H9 (cell line): Measurements from ENCODE around the gene NTRK2. TPM values are rescaled to one million over a fixed set of nuclear protein-coding genes. Genes with fewer than 3 reads are reported as not detected.

ENCODE experiments used
- DNase-seq: peaks from one replicate; pipeline ENCODE4 v3.0.0-alpha.2; 2017
- H2AFZ ChIP-seq: one replicate; pipeline ENCODE4 v1.6.1; 2013; ENCODE audit warnings: mild to moderate bottlenecking, low read length, control low read depth, moderate library complexity
- H2AK5ac ChIP-seq: 2 replicates; pipeline ENCODE4 v1.6.1; 2013; ENCODE audit warnings: low read length, control low read depth, mixed read lengths; ENCODE audit not compliant: insufficient read length
- H2BK120ac ChIP-seq: one replicate; pipeline ENCODE4 v1.6.1; 2013; ENCODE audit warnings: low read depth, mild to moderate bottlenecking, low read length, control low read depth, inconsistent platforms; ENCODE audit not compliant: poor library complexity, severe bottlenecking
- H2BK12ac ChIP-seq: 2 replicates; pipeline ENCODE4 v1.6.1; 2013; ENCODE audit warnings: low read length, control low read depth, mixed read lengths, low read depth; ENCODE audit not compliant: insufficient read length
- H2BK15ac ChIP-seq: 2 replicates; pipeline ENCODE4 v1.6.1; 2013; ENCODE audit warnings: low read depth, low read length, control low read depth
- H2BK20ac ChIP-seq: one replicate; pipeline ENCODE4 v1.6.1; 2013; ENCODE audit warnings: low read depth, mild to moderate bottlenecking, low read length, control low read depth, inconsistent platforms; ENCODE audit not compliant: poor library complexity, severe bottlenecking
- H2BK5ac ChIP-seq: 2 replicates; pipeline ENCODE4 v1.6.1; 2013; ENCODE audit warnings: low read length, control low read depth, mixed read lengths; ENCODE audit not compliant: insufficient read length
- H3K14ac ChIP-seq: 2 replicates; pipeline ENCODE4 v1.6.1; 2013; ENCODE audit warnings: low read length, control low read depth; ENCODE audit not compliant: insufficient read depth
- H3K18ac ChIP-seq: 2 replicates; pipeline ENCODE4 v1.6.1; 2013; ENCODE audit warnings: low read depth, mild to moderate bottlenecking, mixed read lengths, low read length, control low read depth; ENCODE audit not compliant: insufficient read length
- H3K23ac ChIP-seq: 2 replicates; pipeline ENCODE4 v1.6.1; 2013; ENCODE audit warnings: low read length, control low read depth, mixed read lengths, low read depth; ENCODE audit not compliant: insufficient read length
- H3K23me2 ChIP-seq: 2 replicates; pipeline ENCODE4 v1.6.1; 2013; ENCODE audit warnings: low read depth, mild to moderate bottlenecking, mixed read lengths, low read length, control low read depth; ENCODE audit not compliant: insufficient read length, poor library complexity, severe bottlenecking
- H3K27ac ChIP-seq: 2 replicates; pipeline ENCODE4 v1.5.1; 2013; ENCODE audit warnings: low read length, control low read depth, mixed read lengths, low read depth; ENCODE audit not compliant: insufficient read length
- H3K27me3 ChIP-seq: 2 replicates; pipeline ENCODE4 v1.6.1; 2013; ENCODE audit warnings: low read length, control low read depth, inconsistent platforms; ENCODE audit not compliant: insufficient read depth
- H3K4ac ChIP-seq: 2 replicates; pipeline ENCODE4 v1.6.1; 2013; ENCODE audit warnings: low read depth, mild to moderate bottlenecking, control low read depth, inconsistent platforms, low read length, moderate library complexity
- H3K4me1 ChIP-seq: 2 replicates; pipeline ENCODE4 v1.6.1; 2013; ENCODE audit warnings: low read length, control low read depth, inconsistent platforms; ENCODE audit not compliant: insufficient read depth
- H3K4me2 ChIP-seq: 2 replicates; pipeline ENCODE4 v1.6.1; 2013; ENCODE audit warnings: low read length, control low read depth, mixed read lengths; ENCODE audit not compliant: insufficient read length, insufficient read depth
- H3K56ac ChIP-seq: 2 replicates; pipeline ENCODE4 v1.6.1; 2013; ENCODE audit warnings: low read depth, mild to moderate bottlenecking, mixed read lengths, low read length, control low read depth; ENCODE audit not compliant: insufficient read length
- H3K79me1 ChIP-seq: 2 replicates; pipeline ENCODE4 v1.6.1; 2013; ENCODE audit warnings: low read depth, mild to moderate bottlenecking, moderate library complexity, low read length, control low read depth, inconsistent platforms; ENCODE audit not compliant: insufficient read depth, poor library complexity, severe bottlenecking
- H3K79me2 ChIP-seq: 2 replicates; pipeline ENCODE4 v1.6.1; 2013; ENCODE audit warnings: low read length, control low read depth, inconsistent platforms; ENCODE audit not compliant: insufficient read depth
- H3K9ac ChIP-seq: 2 replicates; pipeline ENCODE4 v1.6.1; 2013; ENCODE audit warnings: low read length, control low read depth, mixed read lengths; ENCODE audit not compliant: insufficient read length; ENCODE audit errors: extremely low read depth
- H3K9me3 ChIP-seq: one replicate; pipeline ENCODE4 v1.6.1; 2013; ENCODE audit warnings: low read depth, low read length, inconsistent platforms; ENCODE audit not compliant: control insufficient read depth
- H3T11ph ChIP-seq: one replicate; pipeline ENCODE4 v1.6.1; 2013; ENCODE audit warnings: mild to moderate bottlenecking, low read length, control low read depth, inconsistent platforms
- H4K20me1 ChIP-seq: one replicate; pipeline ENCODE4 v1.6.1; 2013; ENCODE audit not compliant: control insufficient read depth, insufficient read length, insufficient read depth
- H4K5ac ChIP-seq: 2 replicates; pipeline ENCODE4 v1.6.1; 2013; ENCODE audit warnings: low read depth, mild to moderate bottlenecking, mixed read lengths, low read length, control low read depth; ENCODE audit not compliant: insufficient read length
- H4K8ac ChIP-seq: replicated peaks from 2 replicates; pipeline ENCODE4 v1.6.1; 2013; ENCODE audit warnings: low read length, control low read depth, mixed read lengths, low read depth; ENCODE audit not compliant: insufficient read length
- H4K91ac ChIP-seq: 2 replicates; pipeline ENCODE4 v1.6.1; 2013; ENCODE audit warnings: low read depth, mild to moderate bottlenecking, moderate library complexity, mixed read lengths, low read length, control low read depth; ENCODE audit not compliant: insufficient read length
- H3K27ac Mint-ChIP-seq, 3 experiments: 2 replicates in 2 of 3; 3 replicates in 1 of 3; pipeline ENCODE4 v1.8.0; 2020 to 2021; ENCODE audit warnings: mixed read lengths in 3 of 3, mild to moderate bottlenecking in 1 of 3, moderate library complexity in 1 of 3
- H3K27me3 Mint-ChIP-seq: 2 replicates; pipeline ENCODE4 v1.8.0; 2021; ENCODE audit warnings: low read depth, mild to moderate bottlenecking, moderate library complexity, mixed read lengths
- H3K36me3 Mint-ChIP-seq, 3 experiments: 2 replicates in 2 of 3; 3 replicates in 1 of 3; pipeline ENCODE4 v1.8.0; 2020 to 2021; ENCODE audit warnings: low read depth in 3 of 3, mixed read lengths in 3 of 3; ENCODE audit not compliant: insufficient read depth in 1 of 3
- H3K4me1 Mint-ChIP-seq, 2 experiments: 2 replicates each; pipeline ENCODE4 v1.8.0; 2020; ENCODE audit warnings: mixed read lengths in 2 of 2
- H3K4me3 Mint-ChIP-seq, 2 experiments: 2 replicates in 1 of 2; 3 replicates in 1 of 2; pipeline ENCODE4 v1.8.0; 2020 to 2021; ENCODE audit warnings: mild to moderate bottlenecking in 2 of 2, mixed read lengths in 2 of 2, moderate library complexity in 1 of 2
- H3K9me3 Mint-ChIP-seq, 2 experiments: 2 replicates in 1 of 2; 3 replicates in 1 of 2; pipeline ENCODE4 v1.8.0; 2020; ENCODE audit warnings: mild to moderate bottlenecking in 2 of 2, mixed read lengths in 2 of 2, moderate library complexity in 1 of 2
- CTCF ChIP-seq: fragments of 200-600 bp; sonication (generic); conservative IDR thresholded peaks from 3 replicates; pipeline ENCODE4 v1.8.0; 2021; ENCODE audit warnings: antibody characterized with exemption, mild to moderate bottlenecking
- WGBS: extraction: QIAGEN DNeasy Blood & Tissue Kit; methylation state at CpG from one replicate; pipeline ENCODE4 v1.1.7; 2013; ENCODE audit warnings: missing lambda C conversion rate, low lambda C conversion rate, mixed read lengths; ENCODE audit not compliant: insufficient read length; ENCODE audit errors: extremely low coverage; 5-methylcytosine and 5-hydroxymethylcytosine counted together
- total RNA-seq: library from RNA; stranded (reverse); gene quantifications from 2 replicates; pipeline ENCODE4 v1.2.1, GENCODE V29; 2021

The NTRK2 gene
- total RNA-seq, 1 experiment from 2014 or later = 0.02 TPM

- Histone ChIP-seq H3K23me2 (no peaks in the 10 kb centered on the region), H2AFZ (no peak overlapping the region), H2BK20ac (no peak overlapping the region), H3K27ac (no peak overlapping the region), H3K4ac (no peak overlapping the region), H3K79me1 (no peaks in the 10 kb centered on the region), H3K4me2 (no peak overlapping the region), H3K18ac (no peak overlapping the region), H2AK5ac (no peak overlapping the region), H4K91ac (no peak overlapping the region), H2BK5ac (no peak overlapping the region), H4K20me1 (no peaks in the 10 kb centered on the region), H3K14ac (no peak overlapping the region), H4K8ac (no peak overlapping the region), H3K56ac (no peak overlapping the region), H3K9me3 (no peaks in the 10 kb centered on the region), H3K27me3 (no peaks in the 10 kb centered on the region), H3K79me2 (no peaks in the 10 kb centered on the region), H3K4me1 (no peaks in the 10 kb centered on the region), H3K23ac (no peak overlapping the region), H2BK15ac (no peak overlapping the region), H2BK120ac (no peak overlapping the region), H2BK12ac (no peak overlapping the region), H3T11ph (no peak overlapping the region), H4K5ac (no peak overlapping the region), H3K9ac (no peak overlapping the region)
- H3K9me3 Mint-ChIP-seq = no peaks in the 10 kb centered on the region
- WGBS = no CpG with 5 or more reads among the region's 2 CpGs
- no peak overlapping the region for H3K27ac Mint-ChIP-seq
- DNase-seq = no peak
- no peaks in the 10 kb centered on the region for H3K36me3 Mint-ChIP-seq
- H3K4me3 Mint-ChIP-seq = no peak overlapping the region
- peaks cover 4% of the 10 kb centered on the region for H3K27me3 Mint-ChIP-seq
- no peak for TF ChIP-seq CTCF
- H3K4me1 Mint-ChIP-seq = peaks cover 0 to 2% of the 10 kb centered on the region in 2 experiments; a peak in 1 of 4 replicates
Observed at GRCh38 chr9:84970432-84970831, 300.9 kb downstream of the NTRK2 start.
